Measurements from ENCODE around the gene EMILIN3. TPM values are rescaled to one million over a fixed set of nuclear protein-coding genes. Genes with fewer than 3 reads are reported as not detected.
A peak's percentile ranks its signal among the peaks of the same experiment; 100 is the strongest.

The EMILIN3 gene
- total and polyA plus RNA-seq, 4 donors, result 0.38 to 0.72 (median 0.39) TPM; not detected in 1

- intact Hi-C loops (cut with DNase I), result no loop called here
- 95 to 96% methylated on average over 7 of the region's 7 CpGs for WGBS, 2 donors
- no peaks in the 10 kb centered on the region for H3K27me3 ChIP-seq (ENCODE audit: control insufficient read depth in 1 of 2, insufficient read depth in 2 of 2, low read length in 1 of 2)
These were observed 3.0 kb downstream of the EMILIN3 start for GRCh38 chr20:41363601-41364000.

GRCh38 chr20:41362748-41363140 is 3.9 kb downstream of the EMILIN3 start:
- DNase-seq, result no peak
- Histone ChIP-seq H3K4me1 (ENCODE audit: control insufficient read depth in 1 of 2, insufficient read depth in 2 of 2, low read length in 2 of 2) (no peaks in the 10 kb centered on the region), H3K4me3 (ENCODE audit: low read length in 2 of 2) (no peak overlapping the region), H3K9me3 (ENCODE audit: control insufficient read depth, low read length) (no peaks in the 10 kb centered on the region), H3K36me3 (ENCODE audit: control insufficient read depth in 1 of 2, insufficient read depth in 2 of 2, low read length in 1 of 2) (no peaks in the 10 kb centered on the region), H3K27me3 (ENCODE audit: control insufficient read depth in 1 of 2, insufficient read depth in 2 of 2, low read length in 1 of 2) (no peaks in the 10 kb centered on the region), H3K27ac (ENCODE audit: low read depth in 1 of 2, low read length in 2 of 2) (no peak overlapping the region)
- intact Hi-C loops (cut with DNase I), result no loop called here
- ATAC-seq (ENCODE audit: low FRiP score), result no peak
- WGBS, 2 donors, result 95% methylated on average over 5 of the region's 5 CpGs

More at GRCh38 chr20:41363601-41364000, 3.0 kb downstream of the EMILIN3 start:
- ATAC-seq (ENCODE audit: low FRiP score) (no peak), DNase-seq (no peak)
- no peak overlapping the region for H3K4me3 ChIP-seq (ENCODE audit: low read length in 2 of 2)
- no peaks in the 10 kb centered on the region for H3K9me3 ChIP-seq (ENCODE audit: control insufficient read depth, low read length)
- H3K27ac ChIP-seq (ENCODE audit: low read depth in 1 of 2, low read length in 2 of 2), result no peak overlapping the region
- H3K36me3 ChIP-seq (ENCODE audit: control insufficient read depth in 1 of 2, insufficient read depth in 2 of 2, low read length in 1 of 2), result no peaks in the 10 kb centered on the region
- H3K4me1 ChIP-seq (ENCODE audit: control insufficient read depth in 1 of 2, insufficient read depth in 2 of 2, low read length in 2 of 2), result no peaks in the 10 kb centered on the region

GRCh38 chr20:41361757-41362747 is 4.6 kb downstream of the EMILIN3 start:
- intact Hi-C loops (cut with DNase I), result no loop called here
- peak in 1 of 2 donors; percentile 78 for DNase-seq
- Histone ChIP-seq H3K36me3 (ENCODE audit: control insufficient read depth in 1 of 2, insufficient read depth in 2 of 2, low read length in 1 of 2) (no peaks in the 10 kb centered on the region), H3K4me1 (ENCODE audit: control insufficient read depth in 1 of 2, insufficient read depth in 2 of 2, low read length in 2 of 2) (no peaks in the 10 kb centered on the region), H3K9me3 (ENCODE audit: control insufficient read depth, low read length) (no peaks in the 10 kb centered on the region), H3K4me3 (ENCODE audit: low read length in 2 of 2) (no peak overlapping the region), H3K27me3 (ENCODE audit: control insufficient read depth in 1 of 2, insufficient read depth in 2 of 2, low read length in 1 of 2) (no peaks in the 10 kb centered on the region), H3K27ac (ENCODE audit: low read depth in 1 of 2, low read length in 2 of 2) (no peak overlapping the region)
- no peak for ATAC-seq (ENCODE audit: low FRiP score)
- 77 to 79% methylated on average over 45 of the region's 45 CpGs for WGBS, 2 donors

GRCh38 chr20:41360831-41361756 is 5.5 kb downstream of the EMILIN3 start:
- no peaks in the 10 kb centered on the region for H3K36me3 ChIP-seq (ENCODE audit: control insufficient read depth in 1 of 2, insufficient read depth in 2 of 2, low read length in 1 of 2)
- intact Hi-C loops (cut with DNase I), result no loop called here
- H3K27ac ChIP-seq (ENCODE audit: low read depth in 1 of 2, low read length in 2 of 2), result no peak overlapping the region
- WGBS, 2 donors, result 93% methylated on average over 22 of the region's 22 CpGs
- H3K4me3 ChIP-seq (ENCODE audit: low read length in 2 of 2), result no peak overlapping the region
- DNase-seq (no peak), ATAC-seq (ENCODE audit: low FRiP score) (no peak)
- no peaks in the 10 kb centered on the region for H3K27me3 ChIP-seq (ENCODE audit: control insufficient read depth in 1 of 2, insufficient read depth in 2 of 2, low read length in 1 of 2)
- H3K9me3 ChIP-seq (ENCODE audit: control insufficient read depth, low read length), result no peaks in the 10 kb centered on the region
- no peaks in the 10 kb centered on the region for H3K4me1 ChIP-seq (ENCODE audit: control insufficient read depth in 1 of 2, insufficient read depth in 2 of 2, low read length in 2 of 2)

- DNase-seq (no peak), ATAC-seq (ENCODE audit: low FRiP score) (no peak)
- intact Hi-C loops (cut with DNase I), result no loop called here
- 75 to 87% methylated on average over 8 to 9 of the region's 9 CpGs for WGBS, 2 donors
- no peaks in the 10 kb centered on the region for H3K27me3 ChIP-seq (ENCODE audit: control insufficient read depth in 1 of 2, insufficient read depth in 2 of 2, low read length in 1 of 2)
- H3K36me3 ChIP-seq (ENCODE audit: control insufficient read depth in 1 of 2, insufficient read depth in 2 of 2, low read length in 1 of 2), result no peaks in the 10 kb centered on the region
- no peak overlapping the region for H3K27ac ChIP-seq (ENCODE audit: low read depth in 1 of 2, low read length in 2 of 2)
- H3K4me3 ChIP-seq (ENCODE audit: low read length in 2 of 2), result no peak overlapping the region
- H3K9me3 ChIP-seq (ENCODE audit: control insufficient read depth, low read length), result no peaks in the 10 kb centered on the region
- no peaks in the 10 kb centered on the region for H3K4me1 ChIP-seq (ENCODE audit: control insufficient read depth in 1 of 2, insufficient read depth in 2 of 2, low read length in 2 of 2)
These were observed 7.0 kb downstream of the EMILIN3 start for GRCh38 chr20:41359541-41360011.

- intact Hi-C loops (cut with DNase I), result no loop called here
- ATAC-seq (ENCODE audit: low FRiP score), result no peak
- Histone ChIP-seq H3K27me3 (ENCODE audit: control insufficient read depth in 1 of 2, insufficient read depth in 2 of 2, low read length in 1 of 2) (no peaks in the 10 kb centered on the region), H3K9me3 (ENCODE audit: control insufficient read depth, low read length) (no peaks in the 10 kb centered on the region), H3K36me3 (ENCODE audit: control insufficient read depth in 1 of 2, insufficient read depth in 2 of 2, low read length in 1 of 2) (no peaks in the 10 kb centered on the region), H3K4me1 (ENCODE audit: control insufficient read depth in 1 of 2, insufficient read depth in 2 of 2, low read length in 2 of 2) (no peaks in the 10 kb centered on the region), H3K27ac (ENCODE audit: low read depth in 1 of 2, low read length in 2 of 2) (no peak overlapping the region), H3K4me3 (ENCODE audit: low read length in 2 of 2) (no peak overlapping the region)
- no peak for DNase-seq
- WGBS, 2 donors, result 90 to 94% methylated on average over 7 of the region's 7 CpGs
These were observed 7.9 kb downstream of the EMILIN3 start for GRCh38 chr20:41358717-41359116.

- 93% methylated on average over 9 of the region's 9 CpGs for WGBS, 2 donors
These were observed 8.4 kb downstream of the EMILIN3 start for GRCh38 chr20:41358230-41358629.

GRCh38 chr20:41357424-41358163 is 9.0 kb downstream of the EMILIN3 start:
- Histone ChIP-seq H3K4me1 (ENCODE audit: control insufficient read depth in 1 of 2, insufficient read depth in 2 of 2, low read length in 2 of 2) (no peaks in the 10 kb centered on the region), H3K36me3 (ENCODE audit: control insufficient read depth in 1 of 2, insufficient read depth in 2 of 2, low read length in 1 of 2) (no peaks in the 10 kb centered on the region), H3K27me3 (ENCODE audit: control insufficient read depth in 1 of 2, insufficient read depth in 2 of 2, low read length in 1 of 2) (no peaks in the 10 kb centered on the region), H3K27ac (ENCODE audit: low read depth in 1 of 2, low read length in 2 of 2) (no peak overlapping the region), H3K4me3 (ENCODE audit: low read length in 2 of 2) (no peak overlapping the region), H3K9me3 (ENCODE audit: control insufficient read depth, low read length) (no peaks in the 10 kb centered on the region)
- intact Hi-C loops (cut with DNase I), result no loop called here
- ATAC-seq (ENCODE audit: low FRiP score) (no peak), DNase-seq (no peak)
- WGBS, 2 donors, result 89 to 92% methylated on average over 11 of the region's 11 CpGs

More at GRCh38 chr20:41358230-41358629, 8.4 kb downstream of the EMILIN3 start:
- no peaks in the 10 kb centered on the region for H3K27me3 ChIP-seq (ENCODE audit: control insufficient read depth in 1 of 2, insufficient read depth in 2 of 2, low read length in 1 of 2)
- no peak overlapping the region for H3K4me3 ChIP-seq (ENCODE audit: low read length in 2 of 2)
- H3K9me3 ChIP-seq (ENCODE audit: control insufficient read depth, low read length), result no peaks in the 10 kb centered on the region
- intact Hi-C loops (cut with DNase I), result no loop called here
- no peak for DNase-seq
- H3K4me1 ChIP-seq (ENCODE audit: control insufficient read depth in 1 of 2, insufficient read depth in 2 of 2, low read length in 2 of 2), result no peaks in the 10 kb centered on the region
- no peak for ATAC-seq (ENCODE audit: low FRiP score)
- no peaks in the 10 kb centered on the region for H3K36me3 ChIP-seq (ENCODE audit: control insufficient read depth in 1 of 2, insufficient read depth in 2 of 2, low read length in 1 of 2)
- no peak overlapping the region for H3K27ac ChIP-seq (ENCODE audit: low read depth in 1 of 2, low read length in 2 of 2)

Data from aorta (tissue), 5 donors.